ENCODE results near the gene PIGU. TPM values are rescaled to one million over a fixed set of nuclear protein-coding genes. Genes with fewer than 3 reads are reported as not detected.
A peak's percentile ranks its signal among the peaks of the same experiment; 100 is the strongest.

Gene PIGU
- total and polyA plus RNA-seq, 2 of the 13 experiments (the other 11 are each of a cell fraction or from before 2014, with no cell fraction given) = 45.5 to 231 TPM

GRCh38 chr20:34711813-34712430 lies 35.0 kb upstream of the PIGU start (continued):
- TF ChIP-seq, protein P1, sequence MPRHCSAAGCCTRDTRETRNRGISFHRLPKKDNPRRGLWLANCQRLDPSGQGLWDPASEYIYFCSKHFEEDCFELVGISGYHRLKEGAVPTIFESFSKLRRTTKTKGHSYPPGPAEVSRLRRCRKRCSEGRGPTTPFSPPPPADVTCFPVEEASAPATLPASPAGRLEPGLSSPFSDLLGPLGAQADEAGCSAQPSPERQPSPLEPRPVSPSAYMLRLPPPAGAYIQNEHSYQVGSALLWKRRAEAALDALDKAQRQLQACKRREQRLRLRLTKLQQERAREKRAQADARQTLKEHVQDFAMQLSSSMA (CRISPR knock-in tag; IDR thresholded peaks at IDR 0.05) = peak; percentile 52; the same call in 1 of the 2 replicates
- TF ChIP-seq ZNF782 (CRISPR knock-in tag; IDR thresholded peaks at IDR 0.05; ENCODE audit: borderline replicate concordance) = no peak
- TF ChIP-seq RAD21 (CRISPR knock-in tag; IDR thresholded peaks at IDR 0.05) = peak; percentile 7; the same call in 1 of the 2 replicates
- TF ChIP-seq IRF9 (CRISPR knock-in tag; IDR thresholded peaks at IDR 0.05; ENCODE audit: borderline replicate concordance) = 0 out of 2 replicates have a peak, but pooled peaks have one; percentile 29
- 0 out of 2 replicates have a peak, but pooled peaks have one; percentile 55 for TF ChIP-seq NCOA1 (CRISPR knock-in tag; IDR thresholded peaks at IDR 0.05)
- 0 out of 2 replicates have a peak, but pooled peaks have one; percentile 7 for TF ChIP-seq MAZ (IDR thresholded peaks at IDR 0.05; ENCODE audit: borderline replicate concordance, low read depth, low read length)
- no peak for TF ChIP-seq MAZ (CRISPR knock-in tag; IDR thresholded peaks at IDR 0.05; ENCODE audit: low read depth)
- TF ChIP-seq CBX5 (CRISPR knock-in tag; IDR thresholded peaks at IDR 0.05; ENCODE audit: borderline replicate concordance) = no peak
- TF ChIP-seq ZNF891 (CRISPR knock-in tag; IDR thresholded peaks at IDR 0.05) = peak; percentile 17; the same call in 1 of the 2 replicates
- no peak for TF ChIP-seq FUBP1 (CRISPR knock-in tag; IDR thresholded peaks at IDR 0.05; ENCODE audit: borderline replicate concordance)
- TF ChIP-seq IRX3 (CRISPR knock-in tag; IDR thresholded peaks at IDR 0.05; ENCODE audit: borderline replicate concordance, low read depth) = no peak
- TF ChIP-seq ZBTB26 (CRISPR knock-in tag; IDR thresholded peaks at IDR 0.05; ENCODE audit: borderline replicate concordance) = peak; percentile 74; the same call in 1 of the 2 replicates
- 0 out of 2 replicates have a peak, but pooled peaks have one; percentile 49 for TF ChIP-seq ZNF83 (CRISPR knock-in tag; IDR thresholded peaks at IDR 0.05; ENCODE audit: borderline replicate concordance)
- 0 out of 2 replicates have a peak, but pooled peaks have one; percentile 33 for TF ChIP-seq SP4 (CRISPR knock-in tag; IDR thresholded peaks at IDR 0.05)
